ENCODE results near the gene GRIK3. TPM values are rescaled to one million over a fixed set of nuclear protein-coding genes. Genes with fewer than 3 reads are reported as not detected.
"Not testable (repeated sequence)": the region's sequence is repeated elsewhere in the genome, so short reads cannot be mapped to it uniquely, and the experiment has no call there.

Gene GRIK3
- total RNA-seq, 3 donors from 2014 or later (not counting 1 experiment from before 2014, with no cell fraction given), result not detected

DNA sequence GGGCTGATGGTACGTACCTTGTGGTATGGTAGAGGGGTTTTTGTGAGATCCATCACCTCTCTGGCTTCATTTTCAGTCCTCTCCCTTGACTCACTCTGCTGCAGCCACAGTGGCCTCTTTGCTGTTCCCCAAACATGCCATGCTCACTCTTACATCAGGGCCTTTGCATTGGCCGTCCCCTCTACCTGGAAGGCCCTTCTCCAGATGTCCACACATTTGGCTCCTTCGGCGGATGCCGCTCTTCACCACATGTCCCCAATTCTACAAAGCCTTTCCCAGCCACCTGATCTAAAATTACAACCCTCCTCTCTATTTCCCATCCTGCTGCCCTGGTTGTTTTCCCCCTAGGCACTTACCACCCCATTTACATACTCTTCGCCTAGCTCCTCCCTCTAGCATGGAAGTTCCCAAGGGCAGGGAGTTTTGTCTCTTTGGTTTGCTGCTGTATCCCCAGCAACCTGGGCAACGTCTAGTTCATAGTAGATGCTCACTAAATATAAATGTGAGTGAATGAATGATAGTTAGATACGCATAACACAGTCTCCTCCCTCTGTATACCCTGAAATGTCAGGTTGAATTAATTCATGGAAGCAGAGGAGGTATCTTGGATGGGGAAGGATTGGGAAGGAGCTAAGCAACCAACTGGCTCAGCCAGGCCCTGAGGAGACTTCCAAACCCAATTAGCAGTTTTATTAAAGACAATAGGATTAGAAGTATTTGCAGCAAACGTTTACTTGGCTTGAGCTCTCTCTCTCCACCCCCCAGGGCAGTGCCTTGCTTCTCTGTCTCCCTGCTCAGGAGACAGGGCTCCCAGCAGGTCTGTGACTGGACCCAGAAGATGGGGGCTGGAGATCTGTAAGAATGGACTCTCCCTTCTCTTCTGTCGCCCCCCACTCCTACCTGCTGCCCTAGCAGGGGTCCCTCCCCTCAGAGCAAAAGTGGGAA lies 264.2 kb downstream of the GRIK3 start:
- WGBS (ENCODE audit: insufficient coverage), result 51% methylated on average over 8 of the region's 10 CpGs
- DNase-seq (no peak), ATAC-seq (no peak)
- H3K36me3 Mint-ChIP-seq, result no peaks in the 10 kb centered on the region
- Histone ChIP-seq H3K4me3 (ENCODE audit: low read length) (no peak overlapping the region), H3K36me3 (ENCODE audit: control insufficient read depth, insufficient read depth, low read length) (no peaks in the 10 kb centered on the region), H3K27ac (ENCODE audit: low read length) (no peak overlapping the region), H3K27me3 (ENCODE audit: control insufficient read depth, insufficient read depth, low read length) (peaks cover 3% of the 10 kb centered on the region), H3K4me1 (ENCODE audit: control insufficient read depth, insufficient read depth, low read length) (no peaks in the 10 kb centered on the region), H3K9me3 (ENCODE audit: control insufficient read depth, insufficient read depth, low read length) (no peaks in the 10 kb centered on the region)
- no peak overlapping the region for H3K27ac Mint-ChIP-seq
- intact Hi-C loops (cut with micrococcal nuclease), result no loop called here
- H3K9me3 Mint-ChIP-seq, result no peaks in the 10 kb centered on the region
- peaks cover 18 to 59% of the 10 kb centered on the region in 2 donors for H3K27me3 Mint-ChIP-seq (ENCODE audit: low read depth in 2 of 2)
- no peaks in the 10 kb centered on the region for H3K4me1 Mint-ChIP-seq
- TF ChIP-seq, protein P1, sequence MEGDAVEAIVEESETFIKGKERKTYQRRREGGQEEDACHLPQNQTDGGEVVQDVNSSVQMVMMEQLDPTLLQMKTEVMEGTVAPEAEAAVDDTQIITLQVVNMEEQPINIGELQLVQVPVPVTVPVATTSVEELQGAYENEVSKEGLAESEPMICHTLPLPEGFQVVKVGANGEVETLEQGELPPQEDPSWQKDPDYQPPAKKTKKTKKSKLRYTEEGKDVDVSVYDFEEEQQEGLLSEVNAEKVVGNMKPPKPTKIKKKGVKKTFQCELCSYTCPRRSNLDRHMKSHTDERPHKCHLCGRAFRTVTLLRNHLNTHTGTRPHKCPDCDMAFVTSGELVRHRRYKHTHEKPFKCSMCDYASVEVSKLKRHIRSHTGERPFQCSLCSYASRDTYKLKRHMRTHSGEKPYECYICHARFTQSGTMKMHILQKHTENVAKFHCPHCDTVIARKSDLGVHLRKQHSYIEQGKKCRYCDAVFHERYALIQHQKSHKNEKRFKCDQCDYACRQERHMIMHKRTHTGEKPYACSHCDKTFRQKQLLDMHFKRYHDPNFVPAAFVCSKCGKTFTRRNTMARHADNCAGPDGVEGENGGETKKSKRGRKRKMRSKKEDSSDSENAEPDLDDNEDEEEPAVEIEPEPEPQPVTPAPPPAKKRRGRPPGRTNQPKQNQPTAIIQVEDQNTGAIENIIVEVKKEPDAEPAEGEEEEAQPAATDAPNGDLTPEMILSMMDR (IDR thresholded peaks at IDR 0.05), result no peak
- no peak overlapping the region for H3K4me3 Mint-ChIP-seq

DNA sequence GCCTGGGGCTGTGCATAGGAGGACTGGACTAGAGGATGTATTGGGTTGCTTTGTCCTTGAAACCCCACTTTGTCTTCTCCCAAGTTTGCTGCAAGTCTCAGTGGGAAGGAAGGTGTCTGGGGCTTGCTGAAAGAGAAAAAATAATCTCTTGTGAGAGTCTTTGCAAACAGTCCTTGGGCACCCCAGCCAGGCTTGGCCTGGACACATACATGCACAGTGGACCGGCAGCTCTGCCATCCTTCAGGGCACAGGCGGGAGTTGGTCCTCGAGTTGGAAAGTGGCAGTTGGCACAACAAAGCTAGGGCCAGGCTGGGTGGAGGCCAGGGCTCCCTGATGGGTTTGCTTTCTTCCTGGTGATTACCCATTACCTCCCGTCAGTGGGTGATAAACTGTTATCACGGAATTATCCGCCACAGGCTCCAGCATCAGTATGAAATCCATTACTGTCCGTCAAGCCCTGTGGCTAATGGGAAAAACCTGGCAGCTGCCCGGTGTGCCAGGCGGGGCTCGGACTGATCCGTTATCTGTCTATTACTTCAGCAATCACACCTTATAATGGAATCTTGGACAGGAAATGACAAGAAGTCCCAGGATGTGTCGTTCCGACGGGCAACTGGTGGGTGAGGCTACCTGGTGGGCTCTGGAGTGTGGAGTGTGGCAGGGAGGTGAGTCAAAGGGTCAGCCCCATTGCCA lies 265.7 kb downstream of the GRIK3 start:
- 87% methylated on average over 13 of the region's 14 CpGs for WGBS (ENCODE audit: insufficient coverage)
- Mint-ChIP-seq H3K9me3 (no peaks in the 10 kb centered on the region), H3K27me3 (ENCODE audit: low read depth in 2 of 2) (peaks cover 17 to 47% of the 10 kb centered on the region in 2 donors), H3K4me1 (no peaks in the 10 kb centered on the region), H3K36me3 (no peaks in the 10 kb centered on the region), H3K4me3 (no peak overlapping the region), H3K27ac (no peak overlapping the region)
- TF ChIP-seq, protein P1 (IDR thresholded peaks at IDR 0.05), result no peak
- H3K4me1 ChIP-seq (ENCODE audit: control insufficient read depth, insufficient read depth, low read length), result no peaks in the 10 kb centered on the region
- H3K36me3 ChIP-seq (ENCODE audit: control insufficient read depth, insufficient read depth, low read length), result no peaks in the 10 kb centered on the region
- DNase-seq, result no peak
- no peak for ATAC-seq
- intact Hi-C loops (cut with micrococcal nuclease), result no loop called here
- no peaks in the 10 kb centered on the region for H3K9me3 ChIP-seq (ENCODE audit: control insufficient read depth, insufficient read depth, low read length)
- no peak overlapping the region for H3K27ac ChIP-seq (ENCODE audit: low read length)
- H3K4me3 ChIP-seq (ENCODE audit: low read length), result no peak overlapping the region
- H3K27me3 ChIP-seq (ENCODE audit: control insufficient read depth, insufficient read depth, low read length), result peaks cover 3% of the 10 kb centered on the region

DNA sequence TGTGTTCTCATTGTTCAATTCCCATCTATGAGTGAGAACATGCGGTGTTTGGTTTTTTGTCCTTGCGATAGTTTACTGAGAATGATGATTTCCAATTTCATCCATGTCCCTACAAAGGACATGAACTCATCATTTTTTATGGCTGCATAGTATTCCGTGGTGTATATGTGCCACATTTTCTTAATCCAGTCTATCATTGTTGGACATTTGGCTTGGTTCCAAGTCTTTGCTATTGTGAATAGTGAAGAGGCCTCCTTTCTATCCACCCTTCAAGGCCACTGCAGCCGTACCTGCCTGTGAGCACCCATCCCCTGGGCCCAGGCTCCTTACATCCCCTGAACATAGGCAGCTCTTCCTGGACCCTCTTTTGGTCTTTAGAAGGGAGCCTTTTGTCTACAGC lies 266.9 kb downstream of the GRIK3 start:
- H3K4me3 ChIP-seq (ENCODE audit: low read length); H3K4me1 ChIP-seq (ENCODE audit: control insufficient read depth, insufficient read depth, low read length); H3K4me3 Mint-ChIP-seq; DNase-seq; intact Hi-C loops (cut with micrococcal nuclease); H3K36me3 Mint-ChIP-seq; ATAC-seq; H3K27ac Mint-ChIP-seq; H3K36me3 ChIP-seq (ENCODE audit: control insufficient read depth, insufficient read depth, low read length); H3K27ac ChIP-seq (ENCODE audit: low read length); H3K9me3 Mint-ChIP-seq; H3K4me1 Mint-ChIP-seq; H3K27me3 ChIP-seq (ENCODE audit: control insufficient read depth, insufficient read depth, low read length); H3K9me3 ChIP-seq (ENCODE audit: control insufficient read depth, insufficient read depth, low read length): not testable (repeated sequence)
- H3K27me3 Mint-ChIP-seq (ENCODE audit: low read depth in 2 of 2), result peaks cover 17 to 39% of the 10 kb centered on the region in 2 donors
- no CpG with 5 or more reads among the region's 4 CpGs for WGBS (ENCODE audit: insufficient coverage)

DNA sequence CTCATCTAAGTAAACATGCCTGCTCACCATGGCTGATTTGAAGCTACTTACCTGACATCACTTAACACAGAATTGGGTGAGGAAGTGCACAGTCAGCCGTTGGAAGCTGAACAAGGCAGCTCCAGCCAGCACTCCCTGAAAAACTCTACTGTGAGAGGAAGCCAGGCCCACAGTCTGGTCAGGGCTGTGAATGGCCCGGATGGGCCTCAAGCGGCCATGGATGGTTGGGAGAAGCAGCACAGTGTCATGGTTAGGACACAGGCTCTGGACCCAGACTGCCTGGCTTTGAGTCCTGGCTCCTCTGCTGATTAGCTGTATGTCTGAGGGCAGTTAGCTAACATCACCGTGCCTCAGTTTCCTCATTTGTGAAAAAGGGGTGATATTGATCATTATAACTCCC lies 267.8 kb downstream of the GRIK3 start:
- Mint-ChIP-seq H3K4me1 (no peaks in the 10 kb centered on the region), H3K27ac (no peak overlapping the region), H3K36me3 (no peaks in the 10 kb centered on the region), H3K27me3 (ENCODE audit: low read depth in 2 of 2) (peaks cover 17 to 33% of the 10 kb centered on the region in 2 donors), H3K9me3 (no peaks in the 10 kb centered on the region), H3K4me3 (no peak overlapping the region)
- no peaks in the 10 kb centered on the region for H3K9me3 ChIP-seq (ENCODE audit: control insufficient read depth, insufficient read depth, low read length)
- no peaks in the 10 kb centered on the region for H3K4me1 ChIP-seq (ENCODE audit: control insufficient read depth, insufficient read depth, low read length)
- H3K27ac ChIP-seq (ENCODE audit: low read length), result no peak overlapping the region
- intact Hi-C loops (cut with micrococcal nuclease), result no loop called here
- TF ChIP-seq, protein P1 (IDR thresholded peaks at IDR 0.05), result no peak
- peaks cover 3% of the 10 kb centered on the region for H3K27me3 ChIP-seq (ENCODE audit: control insufficient read depth, insufficient read depth, low read length)
- ATAC-seq (no peak), DNase-seq (no peak)
- 48% methylated on average over 4 of the region's 4 CpGs for WGBS (ENCODE audit: insufficient coverage)
- H3K36me3 ChIP-seq (ENCODE audit: control insufficient read depth, insufficient read depth, low read length), result no peaks in the 10 kb centered on the region
- H3K4me3 ChIP-seq (ENCODE audit: low read length), result no peak overlapping the region
